Measurements from ENCODE around the gene GYPB.
"Not testable (repeated sequence)": the region's sequence is repeated elsewhere in the genome, so short reads cannot be mapped to it uniquely, and the experiment has no call there.

Gene GYPB

GRCh38 chr4:144008602-144009001, 10.6 kb downstream of the GYPB start:
- not testable (repeated sequence) for DNase-seq (ENCODE audit: low read depth)

GRCh38 chr4:144007960-144008359, 11.2 kb downstream of the GYPB start:
- not testable (repeated sequence) for DNase-seq (ENCODE audit: low read depth)

GRCh38 chr4:144006200-144006803, 12.9 kb downstream of the GYPB start:
- not testable (repeated sequence) for DNase-seq (ENCODE audit: low read depth)

- not testable (repeated sequence) for DNase-seq (ENCODE audit: low read depth)
Observed at GRCh38 chr4:144005558-144005953, 13.6 kb downstream of the GYPB start.

- not testable (repeated sequence) for DNase-seq (ENCODE audit: low read depth)
Observed at GRCh38 chr4:144004868-144005557, 14.2 kb downstream of the GYPB start.

GRCh38 chr4:144003890-144004265, 15.3 kb downstream of the GYPB start:
- not testable (repeated sequence) for DNase-seq (ENCODE audit: low read depth)

GRCh38 chr4:144003205-144003889, 15.8 kb downstream of the GYPB start:
- not testable (repeated sequence) for DNase-seq (ENCODE audit: low read depth)

GRCh38 chr4:144000331-144000995, 18.7 kb downstream of the GYPB start:
- not testable (repeated sequence) for DNase-seq (ENCODE audit: low read depth)

GRCh38 chr4:143996193-143996592, 23.0 kb downstream of the GYPB start:
- DNase-seq (ENCODE audit: low read depth): not testable (repeated sequence)

GRCh38 chr4:143991761-143992160, 27.4 kb downstream of the GYPB start:
- not testable (repeated sequence) for DNase-seq (ENCODE audit: low read depth)

- not testable (repeated sequence) for DNase-seq (ENCODE audit: low read depth)
Observed at GRCh38 chr4:143990717-143991116, 28.5 kb downstream of the GYPB start.

GRCh38 chr4:143986180-143986579, 33.0 kb downstream of the GYPB start:
- DNase-seq (ENCODE audit: low read depth): no peak

- not testable (repeated sequence) for DNase-seq (ENCODE audit: low read depth)
Observed at GRCh38 chr4:143980776-143981175, 38.4 kb downstream of the GYPB start.

- DNase-seq (ENCODE audit: low read depth): not testable (repeated sequence)
Observed at GRCh38 chr4:143975527-143975926, 43.7 kb downstream of the GYPB start.

- DNase-seq (ENCODE audit: low read depth): not testable (repeated sequence)
Observed at GRCh38 chr4:143974021-143974420, 45.2 kb downstream of the GYPB start.

- no peak for DNase-seq (ENCODE audit: low read depth)
Observed at GRCh38 chr4:143961075-143961474, 58.1 kb downstream of the GYPB start.

GRCh38 chr4:143955306-143955705, 63.9 kb downstream of the GYPB start:
- DNase-seq (ENCODE audit: low read depth): not testable (repeated sequence)

GRCh38 chr4:143951458-143951972, 67.7 kb downstream of the GYPB start:
- not testable (repeated sequence) for DNase-seq (ENCODE audit: low read depth)

- not testable (repeated sequence) for DNase-seq (ENCODE audit: low read depth)
Observed at GRCh38 chr4:143950967-143951366, 68.2 kb downstream of the GYPB start.

GRCh38 chr4:143950185-143950584, 69.0 kb downstream of the GYPB start:
- DNase-seq (ENCODE audit: low read depth): not testable (repeated sequence)

- not testable (repeated sequence) for DNase-seq (ENCODE audit: low read depth)
Observed at GRCh38 chr4:143947493-143947892, 71.7 kb downstream of the GYPB start.
